ENCODE measurements around the gene HLA-B.

HLA-B gene

GRCh38 chr6:31379850-31380249 is 22.9 kb upstream of the HLA-B start:
- Histone ChIP-seq H3K9ac (no peak overlapping the region), H4K20me1 (ENCODE audit: insufficient read depth) (no peaks in the 10 kb centered on the region), H3K36me3 (ENCODE audit: insufficient read depth) (no peaks in the 10 kb centered on the region), H3K4me3 (IDR thresholded peaks at IDR 0.05; ENCODE audit: insufficient read depth, low read depth, low read length) (no peak overlapping the region), H2AFZ (ENCODE audit: low read depth) (no peak overlapping the region), H3K4me2 (no peak overlapping the region), H3K4me1 (ENCODE audit: low read depth, poor library complexity, severe bottlenecking) (no peaks in the 10 kb centered on the region), H3K27ac (no peak overlapping the region), H3K79me2 (ENCODE audit: insufficient read depth, low read depth) (no peaks in the 10 kb centered on the region), H3K27me3 (ENCODE audit: insufficient read depth, low read depth) (no peaks in the 10 kb centered on the region)
- no peak for TF ChIP-seq CTCF (conservative IDR thresholded peaks at IDR 0.05; ENCODE audit: low read depth, low read length)

GRCh38 chr6:31378721-31379103 is 21.7 kb upstream of the HLA-B start:
- H2AFZ ChIP-seq (ENCODE audit: low read depth): no peak overlapping the region
- no peaks in the 10 kb centered on the region for H4K20me1 ChIP-seq (ENCODE audit: insufficient read depth)
- H3K27ac ChIP-seq: no peak overlapping the region
- no peak overlapping the region for H3K4me3 ChIP-seq (IDR thresholded peaks at IDR 0.05; ENCODE audit: insufficient read depth, low read depth, low read length)
- H3K36me3 ChIP-seq (ENCODE audit: insufficient read depth): no peaks in the 10 kb centered on the region
- no peaks in the 10 kb centered on the region for H3K4me1 ChIP-seq (ENCODE audit: low read depth, poor library complexity, severe bottlenecking)
- no peaks in the 10 kb centered on the region for H3K27me3 ChIP-seq (ENCODE audit: insufficient read depth, low read depth)
- H3K79me2 ChIP-seq (ENCODE audit: insufficient read depth, low read depth): no peaks in the 10 kb centered on the region
- H3K4me2 ChIP-seq: no peak overlapping the region
- H3K9ac ChIP-seq: no peak overlapping the region
- TF ChIP-seq CTCF (conservative IDR thresholded peaks at IDR 0.05; ENCODE audit: low read depth, low read length): no peak

- Histone ChIP-seq H3K4me3 (IDR thresholded peaks at IDR 0.05; ENCODE audit: insufficient read depth, low read depth, low read length) (no peak overlapping the region), H3K79me2 (ENCODE audit: insufficient read depth, low read depth) (no peaks in the 10 kb centered on the region), H3K27ac (no peak overlapping the region), H2AFZ (ENCODE audit: low read depth) (no peak overlapping the region), H4K20me1 (ENCODE audit: insufficient read depth) (no peaks in the 10 kb centered on the region), H3K4me2 (no peak overlapping the region), H3K36me3 (ENCODE audit: insufficient read depth) (no peaks in the 10 kb centered on the region), H3K4me1 (ENCODE audit: low read depth, poor library complexity, severe bottlenecking) (no peaks in the 10 kb centered on the region), H3K9ac (no peak overlapping the region), H3K27me3 (ENCODE audit: insufficient read depth, low read depth) (no peaks in the 10 kb centered on the region)
- TF ChIP-seq CTCF (conservative IDR thresholded peaks at IDR 0.05; ENCODE audit: low read depth, low read length): no peak
These were observed 21.2 kb upstream of the HLA-B start for GRCh38 chr6:31378062-31378720.

GRCh38 chr6:31377029-31377428 is 20.1 kb upstream of the HLA-B start:
- H3K4me2 ChIP-seq: no peak overlapping the region
- no peak for TF ChIP-seq CTCF (conservative IDR thresholded peaks at IDR 0.05; ENCODE audit: low read depth, low read length)

More at GRCh38 chr6:31377029-31377428, 20.1 kb upstream of the HLA-B start:
- H4K20me1 ChIP-seq (ENCODE audit: insufficient read depth): no peaks in the 10 kb centered on the region
- no peak overlapping the region for H3K9ac ChIP-seq
- no peaks in the 10 kb centered on the region for H3K79me2 ChIP-seq (ENCODE audit: insufficient read depth, low read depth)
- H2AFZ ChIP-seq (ENCODE audit: low read depth): no peak overlapping the region
- H3K4me1 ChIP-seq (ENCODE audit: low read depth, poor library complexity, severe bottlenecking): no peaks in the 10 kb centered on the region
- H3K4me3 ChIP-seq (IDR thresholded peaks at IDR 0.05; ENCODE audit: insufficient read depth, low read depth, low read length): no peak overlapping the region
- no peak overlapping the region for H3K27ac ChIP-seq
- no peaks in the 10 kb centered on the region for H3K27me3 ChIP-seq (ENCODE audit: insufficient read depth, low read depth)
- H3K36me3 ChIP-seq (ENCODE audit: insufficient read depth): no peaks in the 10 kb centered on the region

Data from KMS-11 (cell line).